ENCODE results near the gene C3orf85.

DNA sequence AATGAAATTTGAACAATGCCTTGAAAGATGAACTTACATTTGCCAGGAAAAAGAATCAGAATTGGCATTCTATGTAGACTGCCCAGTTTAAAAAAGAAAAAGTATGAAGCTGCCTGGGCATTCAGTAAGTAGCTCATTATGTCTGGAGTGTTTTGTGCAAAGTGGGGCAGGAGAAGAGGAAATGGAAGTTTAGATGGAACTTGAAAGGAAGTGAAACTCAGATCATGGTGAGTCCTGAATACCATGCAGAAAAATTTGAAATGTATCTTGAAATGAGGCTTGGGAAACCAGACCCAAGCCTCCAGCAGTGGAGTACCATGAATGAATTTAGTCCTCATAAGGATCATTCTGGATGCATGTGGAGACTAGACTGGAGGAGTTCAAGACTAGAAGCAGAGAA is 13.8 kb upstream of the C3orf85 start:
- TF ChIP-seq, protein P1, sequence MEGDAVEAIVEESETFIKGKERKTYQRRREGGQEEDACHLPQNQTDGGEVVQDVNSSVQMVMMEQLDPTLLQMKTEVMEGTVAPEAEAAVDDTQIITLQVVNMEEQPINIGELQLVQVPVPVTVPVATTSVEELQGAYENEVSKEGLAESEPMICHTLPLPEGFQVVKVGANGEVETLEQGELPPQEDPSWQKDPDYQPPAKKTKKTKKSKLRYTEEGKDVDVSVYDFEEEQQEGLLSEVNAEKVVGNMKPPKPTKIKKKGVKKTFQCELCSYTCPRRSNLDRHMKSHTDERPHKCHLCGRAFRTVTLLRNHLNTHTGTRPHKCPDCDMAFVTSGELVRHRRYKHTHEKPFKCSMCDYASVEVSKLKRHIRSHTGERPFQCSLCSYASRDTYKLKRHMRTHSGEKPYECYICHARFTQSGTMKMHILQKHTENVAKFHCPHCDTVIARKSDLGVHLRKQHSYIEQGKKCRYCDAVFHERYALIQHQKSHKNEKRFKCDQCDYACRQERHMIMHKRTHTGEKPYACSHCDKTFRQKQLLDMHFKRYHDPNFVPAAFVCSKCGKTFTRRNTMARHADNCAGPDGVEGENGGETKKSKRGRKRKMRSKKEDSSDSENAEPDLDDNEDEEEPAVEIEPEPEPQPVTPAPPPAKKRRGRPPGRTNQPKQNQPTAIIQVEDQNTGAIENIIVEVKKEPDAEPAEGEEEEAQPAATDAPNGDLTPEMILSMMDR (IDR thresholded peaks at IDR 0.05) = no peak
- no peak for TF ChIP-seq POLR2A (IDR thresholded peaks at IDR 0.05)

Data from uterus (tissue), 2 donors.